HepG2 (cell line): Measurements from ENCODE around the gene PIRT.
"Not testable (repeated sequence)": the region's sequence is repeated elsewhere in the genome, so short reads cannot be mapped to it uniquely, and the experiment has no call there.

Source experiments
- CTCF ChIP-seq: sonication (generic); formaldehyde crosslinking; IDR thresholded peaks from 2 replicates; pipeline ENCODE4 v1.5.0; 2020; ENCODE audit warnings: mild to moderate bottlenecking, missing genetic modification reagents, moderate library complexity
- KLF13 ChIP-seq: sonication (generic); formaldehyde crosslinking; IDR thresholded peaks from 2 replicates; pipeline ENCODE4 v1.4.0; 2020; ENCODE audit warnings: mild to moderate bottlenecking, missing genetic modification reagents
- MAZ ChIP-seq, 2 experiments: sonication (generic) in 1 of 2; formaldehyde crosslinking in 1 of 2; IDR thresholded peaks; 2 replicates each; pipeline versions ENCODE4 v1.5.0 to v1.6.1; 2012 to 2020; ENCODE audit warnings: low read depth in 2 of 2, mild to moderate bottlenecking in 2 of 2, borderline replicate concordance in 1 of 2, improper control_type of control experiment in 1 of 2, low read length in 1 of 2, missing genetic modification reagents in 1 of 2, moderate library complexity in 1 of 2
- MZF1 ChIP-seq: sonication (generic); formaldehyde crosslinking; IDR thresholded peaks from 2 replicates; pipeline ENCODE4 v1.8.1; 2023; ENCODE audit warnings: mild to moderate bottlenecking, missing genetic modification reagents, borderline replicate concordance
- PAF1 ChIP-seq: IDR thresholded peaks from 2 replicates; pipeline ENCODE4 v1.6.1; 2016; ENCODE audit warnings: missing genetic modification reagents, missing compliant biosample characterization
- PRMT3 ChIP-seq: sonication (generic); formaldehyde crosslinking; IDR thresholded peaks from 2 replicates; pipeline ENCODE4 v1.8.1; 2022; ENCODE audit warnings: low read depth, mild to moderate bottlenecking, moderate library complexity, missing genetic modification reagents, borderline replicate concordance
- SMAD3 ChIP-seq: sonication (generic); formaldehyde crosslinking; IDR thresholded peaks from 2 replicates; pipeline ENCODE4 v1.4.0; 2020; ENCODE audit warnings: missing genetic modification reagents
- ZNF264 ChIP-seq: sonication (generic); formaldehyde crosslinking; IDR thresholded peaks from 2 replicates; pipeline ENCODE4 v1.4.0; 2020; ENCODE audit warnings: missing genetic modification reagents
- ZNF510 ChIP-seq: sonication (generic); formaldehyde crosslinking; IDR thresholded peaks from 2 replicates; pipeline ENCODE4 v1.4.0; 2020; ENCODE audit warnings: low read depth, mild to moderate bottlenecking, missing genetic modification reagents
- ZNF761 ChIP-seq: sonication (generic); formaldehyde crosslinking; conservative IDR thresholded peaks from 2 replicates; pipeline ENCODE4 v1.4.0; 2020; ENCODE audit warnings: mild to moderate bottlenecking, missing genetic modification reagents
- ZSCAN20 ChIP-seq: sonication (generic); formaldehyde crosslinking; IDR thresholded peaks from 2 replicates; pipeline ENCODE4 v1.4.0; 2020; ENCODE audit warnings: missing genetic modification reagents, mild to moderate bottlenecking, borderline replicate concordance
- ZSCAN21 ChIP-seq: sonication (generic); formaldehyde crosslinking; IDR thresholded peaks from 2 replicates; pipeline ENCODE4 v1.8.0; 2022; ENCODE audit warnings: mild to moderate bottlenecking, missing genetic modification reagents, moderate library complexity, borderline replicate concordance
- ZSCAN9 ChIP-seq: IDR thresholded peaks from 2 replicates; pipeline ENCODE4 v1.6.1; 2016; ENCODE audit warnings: borderline replicate concordance

- not testable (repeated sequence) for TF ChIP-seq ZSCAN21; CTCF; MAZ (IDR thresholded peaks at IDR 0.05; ENCODE audit: borderline replicate concordance, low read depth, low read length); MAZ (CRISPR knock-in tag; IDR thresholded peaks at IDR 0.05; ENCODE audit: low read depth); ZSCAN9 (CRISPR knock-in tag); ZSCAN20 (CRISPR knock-in tag); ZNF761 (CRISPR knock-in tag); SMAD3; ZNF264 (CRISPR knock-in tag); KLF13 (CRISPR knock-in tag); PAF1 (CRISPR knock-in tag); MZF1; PRMT3; ZNF510
Observed at GRCh38 chr17:10868744-10869143, 30.9 kb upstream of the PIRT start.
